T follicular helper cell (primary cell): ENCODE data around the gene ACVR1.

Experiments
- DNase-seq: peaks from one replicate; pipeline ENCODE4 v3.0.0-alpha.2; 2020; ENCODE audit warnings: low read depth

The ACVR1 gene

DNA sequence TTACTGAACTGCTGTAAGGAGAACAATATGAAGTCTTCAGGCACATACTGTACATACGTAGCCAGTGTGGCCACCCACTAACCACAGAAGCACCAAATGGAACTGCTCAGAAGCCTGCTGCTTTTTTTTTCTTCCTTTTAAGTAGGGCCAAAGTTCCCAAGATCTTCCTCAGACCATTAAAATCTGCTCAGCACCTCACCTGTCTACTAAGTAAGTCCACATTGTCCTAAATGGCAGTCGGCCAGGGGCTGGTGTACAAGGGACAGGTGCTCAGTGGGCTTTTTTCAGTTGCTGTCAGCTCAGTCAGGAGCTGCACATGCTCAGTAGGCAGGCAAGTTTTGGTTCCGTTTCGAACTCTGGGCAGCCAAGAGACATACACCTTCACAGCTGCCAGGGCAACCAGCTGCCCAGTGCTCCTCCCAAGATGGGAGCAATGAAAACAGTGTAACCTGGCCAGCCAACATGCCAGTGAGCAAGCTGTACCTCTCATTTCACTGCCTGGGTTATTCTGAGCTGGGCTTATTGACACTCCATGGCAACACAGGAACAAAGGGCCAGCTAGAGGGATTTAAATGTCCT lies 86.1 kb downstream of the ACVR1 start:
- no peak for DNase-seq

DNA sequence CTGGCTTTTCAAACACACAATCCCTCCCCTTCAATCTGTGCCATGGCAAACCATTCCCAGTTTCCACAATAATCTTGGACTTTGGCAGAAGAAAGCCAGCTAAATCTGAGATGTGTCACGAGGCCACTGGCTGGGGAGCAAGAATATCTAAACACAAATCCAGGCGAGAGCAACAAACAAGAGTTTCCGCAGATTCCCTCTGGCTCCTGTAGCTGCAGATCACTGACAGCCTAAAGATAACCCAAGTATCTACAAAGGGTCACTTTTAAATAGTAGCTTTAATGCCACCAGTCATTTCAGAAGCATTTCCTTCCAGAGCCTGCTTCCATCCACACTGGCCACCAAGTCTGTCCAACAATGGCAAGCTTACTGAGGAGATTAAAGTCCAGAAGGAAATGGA lies 86.9 kb downstream of the ACVR1 start:
- no peak for DNase-seq

DNA sequence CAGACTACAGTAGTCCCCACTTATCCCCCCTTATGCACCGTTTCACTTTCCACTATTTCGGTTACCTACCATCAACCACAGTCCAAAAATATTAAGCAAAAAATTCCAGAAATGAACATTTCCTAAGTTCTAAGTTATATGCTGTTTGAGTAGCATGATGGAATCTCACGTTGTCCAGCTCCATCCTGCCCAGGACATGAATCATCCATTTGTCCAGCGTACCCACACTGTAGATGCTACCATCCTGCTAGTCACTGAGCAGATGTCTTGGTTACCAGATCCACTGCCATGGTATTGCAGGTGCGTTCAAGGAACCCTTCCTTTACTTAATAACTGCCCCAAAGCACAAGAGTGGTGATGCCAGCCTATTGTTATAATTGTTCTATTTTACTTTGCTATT lies 87.9 kb downstream of the ACVR1 start:
- no peak for DNase-seq

DNA sequence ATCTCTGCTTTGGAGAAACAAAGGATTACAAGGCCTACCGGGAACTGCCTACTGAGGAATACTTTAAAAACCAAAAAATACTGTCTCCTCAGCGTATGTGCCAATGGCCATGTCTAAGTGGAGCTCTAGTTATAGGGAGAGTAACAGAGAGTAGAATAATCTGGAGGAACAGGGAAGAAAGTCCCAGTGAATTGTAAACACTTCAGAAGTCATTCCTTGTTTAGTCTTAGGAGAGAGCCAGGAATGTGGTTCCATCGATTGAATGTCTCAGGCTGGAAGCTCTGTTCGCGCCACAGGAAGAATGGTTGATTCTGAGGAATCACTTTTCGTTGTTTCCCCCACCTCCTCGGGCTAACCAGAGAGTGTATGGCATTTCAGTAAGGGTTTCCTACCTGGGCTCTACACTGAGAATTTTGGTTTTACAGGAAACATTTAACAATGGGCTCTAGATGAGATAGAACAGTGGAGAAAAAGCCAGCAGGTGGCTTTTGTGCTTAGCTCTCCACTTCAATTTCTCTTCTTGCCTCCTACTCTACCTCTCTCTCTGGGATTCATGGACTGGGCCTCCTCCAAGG lies 88.7 kb downstream of the ACVR1 start:
- no peak for DNase-seq

DNA sequence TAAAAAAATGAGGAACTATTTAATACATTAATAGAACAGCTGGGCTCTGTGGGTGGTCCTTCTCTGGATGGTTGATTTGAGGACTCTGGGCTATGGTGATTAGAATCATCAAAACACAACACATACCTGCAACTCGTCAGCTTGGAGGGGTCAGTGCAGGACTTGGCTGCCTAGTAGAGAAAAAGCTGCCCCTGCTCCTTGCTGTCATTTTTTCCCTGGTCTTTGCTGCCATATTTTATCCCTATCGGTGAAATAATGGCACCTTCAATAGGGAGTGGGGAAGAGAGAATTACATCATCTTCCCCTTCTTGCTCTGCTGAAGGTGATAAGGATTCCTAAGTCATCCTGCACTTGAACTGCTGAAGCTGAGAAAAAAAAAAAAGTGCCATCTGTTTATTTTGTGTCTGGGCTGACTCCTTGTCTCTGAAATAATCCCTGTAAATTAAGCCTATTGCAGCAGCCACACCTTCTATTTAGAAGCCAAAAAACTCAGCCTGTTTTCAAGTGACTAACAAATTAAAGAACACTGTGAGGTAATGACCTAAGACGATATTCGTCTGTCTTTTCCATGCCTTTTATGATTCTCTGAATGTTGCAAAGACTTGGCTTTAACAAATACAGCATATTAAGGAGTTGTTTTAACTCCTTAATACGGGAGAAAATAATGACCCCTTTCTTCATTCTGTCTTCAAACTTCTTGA lies 89.3 kb downstream of the ACVR1 start:
- DNase-seq: no peak

DNA sequence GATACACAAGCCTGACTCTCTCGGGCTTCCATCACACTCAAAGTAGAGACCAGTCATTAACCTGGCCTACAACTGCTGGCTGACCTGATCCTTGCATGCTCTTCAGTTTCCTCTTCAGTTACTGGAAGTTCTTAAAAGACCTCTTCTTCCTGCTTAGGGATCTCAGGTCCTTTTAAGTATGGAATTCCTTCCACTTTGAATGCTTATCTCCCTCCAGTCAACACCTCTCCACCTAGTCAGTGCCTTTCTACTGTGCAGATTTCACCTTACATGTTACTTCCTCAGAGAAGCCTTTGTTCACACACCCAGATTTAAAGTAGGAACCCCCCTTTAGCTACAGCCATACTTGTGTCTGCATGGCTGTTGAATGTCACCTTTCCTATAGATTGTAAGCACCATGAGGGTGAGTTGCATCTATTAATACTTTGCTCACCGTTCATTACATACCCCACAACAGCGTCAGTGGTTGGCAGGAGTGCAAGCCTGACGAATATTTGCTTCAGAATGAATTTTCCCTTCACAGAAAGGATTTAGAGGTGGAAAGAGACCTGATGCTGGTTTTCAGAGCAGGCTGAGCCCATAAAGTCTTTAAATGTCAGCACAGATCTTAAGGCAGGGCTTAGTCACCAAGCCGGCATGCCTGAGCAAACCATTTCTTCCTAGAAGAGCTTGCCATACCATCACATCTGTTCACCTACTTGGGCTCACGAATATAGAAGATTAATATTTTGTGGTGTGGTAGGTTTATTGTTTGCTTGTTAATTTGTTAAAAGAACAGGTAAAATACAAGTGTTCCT lies 90.1 kb downstream of the ACVR1 start:
- no peak for DNase-seq

DNA sequence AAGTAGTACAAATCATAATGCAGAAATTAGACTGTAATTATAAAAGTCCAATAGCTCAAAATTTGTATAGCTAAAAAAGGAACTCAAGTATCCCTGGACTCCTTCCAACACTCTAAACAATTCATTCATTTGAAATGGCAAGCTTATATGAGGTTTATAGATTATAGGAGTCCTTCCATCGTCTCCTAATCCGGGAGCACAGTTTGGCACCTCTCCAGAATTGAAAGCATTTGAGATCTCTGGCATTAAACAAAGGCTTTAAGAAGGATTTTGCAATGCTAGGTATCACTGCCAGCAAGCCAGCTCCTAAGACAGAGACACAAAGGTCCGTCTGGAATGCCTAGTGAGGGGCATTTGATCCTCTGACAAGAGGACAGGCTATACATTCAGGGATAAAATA lies 90.9 kb downstream of the ACVR1 start:
- no peak for DNase-seq

DNA sequence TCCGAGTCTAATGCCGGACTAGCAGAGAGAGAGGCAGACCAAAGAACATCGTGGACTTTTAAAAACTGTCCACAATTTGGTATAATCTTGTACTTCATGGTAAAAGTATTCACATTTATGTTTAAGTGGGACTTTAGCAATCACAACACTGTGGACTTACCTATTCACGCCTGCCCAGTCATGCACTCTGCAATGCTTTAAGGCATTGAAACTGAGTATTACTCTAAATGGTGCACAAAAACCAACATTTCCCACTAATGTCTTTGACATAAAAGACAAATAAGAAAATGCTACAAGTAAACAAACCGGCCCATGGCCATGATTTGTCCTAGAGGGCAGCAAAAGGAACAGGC lies 91.3 kb downstream of the ACVR1 start:
- DNase-seq: no peak

DNA sequence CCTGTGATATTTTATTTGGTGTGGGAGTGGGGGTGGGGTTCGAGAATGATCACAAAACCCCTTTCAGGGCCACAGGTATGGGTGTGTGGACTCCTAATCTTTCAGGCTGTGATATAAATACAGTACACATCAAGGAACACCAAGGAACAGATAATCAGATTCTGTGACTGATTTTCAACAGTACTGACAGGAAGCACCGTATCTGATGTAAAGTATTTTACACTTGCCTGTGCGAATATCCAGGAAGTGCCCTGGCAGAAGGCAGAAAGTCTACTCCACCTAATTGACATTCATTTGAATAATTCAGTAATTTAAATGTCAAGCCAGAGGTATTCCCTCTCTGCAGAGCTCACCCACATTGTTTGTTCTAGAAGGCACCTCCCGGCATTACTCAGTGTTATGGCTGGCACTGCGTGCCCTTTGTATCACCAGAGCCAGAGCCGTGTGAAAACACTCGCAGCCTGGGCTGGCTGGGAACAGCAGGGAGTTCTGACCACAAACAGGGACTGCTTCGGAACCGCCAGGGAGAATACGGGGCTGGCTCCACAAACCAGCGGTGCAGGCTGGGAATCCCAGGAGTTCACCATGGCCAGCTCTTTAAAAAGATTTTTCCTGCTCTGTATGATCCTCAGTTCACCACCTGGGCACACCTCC lies 91.8 kb downstream of the ACVR1 start:
- no peak for DNase-seq

DNA sequence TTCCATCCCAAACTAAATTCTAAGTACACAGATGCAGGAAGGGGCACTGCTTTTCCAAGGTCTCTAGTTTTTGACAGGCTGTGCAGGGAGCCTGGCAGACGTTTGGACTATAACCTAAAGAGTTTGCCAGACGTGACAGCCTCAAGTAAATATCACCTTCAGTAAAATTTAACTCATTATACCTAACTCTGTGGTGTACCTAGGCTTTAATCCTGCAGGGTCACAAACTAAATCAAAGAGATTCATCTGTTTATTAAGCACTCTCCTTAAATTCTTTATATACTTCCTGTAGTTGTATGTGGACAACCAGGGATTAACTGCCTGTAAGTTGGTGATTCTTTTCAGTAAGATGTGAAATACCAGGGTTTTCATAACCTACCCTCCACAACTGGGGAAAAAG lies 92.9 kb downstream of the ACVR1 start:
- no peak for DNase-seq

DNA sequence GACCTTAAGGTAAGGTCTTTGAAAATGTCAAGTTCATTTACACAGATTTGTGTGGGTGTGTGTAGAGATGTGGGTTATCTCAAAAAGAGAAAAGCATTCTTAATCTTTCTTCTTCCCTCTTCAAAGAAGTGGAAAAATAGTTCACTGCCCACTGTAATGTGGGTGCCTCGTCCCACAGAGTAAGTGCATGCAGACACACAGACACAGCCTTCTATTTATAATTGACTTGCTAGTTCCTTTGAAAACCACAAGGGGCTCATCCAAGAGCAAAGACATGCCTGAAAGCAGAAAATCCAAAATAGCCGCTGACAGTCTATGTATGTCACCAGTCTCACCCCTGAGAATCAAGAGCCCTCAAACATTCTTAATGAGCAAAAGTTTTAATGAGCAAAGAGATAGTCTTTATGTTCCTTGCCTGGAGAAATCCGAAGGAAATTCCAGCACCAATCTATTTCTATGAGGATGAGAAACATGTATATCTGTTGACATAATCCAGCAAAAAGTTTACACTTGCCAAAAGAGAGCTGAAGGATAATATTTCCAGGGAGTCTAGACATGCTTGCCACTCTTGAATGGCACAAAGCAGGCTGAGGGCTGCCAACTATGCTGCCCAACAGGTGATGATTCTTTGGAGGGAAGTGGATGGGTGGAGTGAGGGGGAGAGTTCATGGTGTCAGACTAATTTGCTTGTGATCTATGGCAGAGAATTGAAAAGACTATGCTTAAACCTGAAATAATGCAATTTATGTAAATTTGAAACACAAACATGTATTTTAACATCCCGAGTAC lies 93.9 kb downstream of the ACVR1 start:
- DNase-seq: no peak

DNA sequence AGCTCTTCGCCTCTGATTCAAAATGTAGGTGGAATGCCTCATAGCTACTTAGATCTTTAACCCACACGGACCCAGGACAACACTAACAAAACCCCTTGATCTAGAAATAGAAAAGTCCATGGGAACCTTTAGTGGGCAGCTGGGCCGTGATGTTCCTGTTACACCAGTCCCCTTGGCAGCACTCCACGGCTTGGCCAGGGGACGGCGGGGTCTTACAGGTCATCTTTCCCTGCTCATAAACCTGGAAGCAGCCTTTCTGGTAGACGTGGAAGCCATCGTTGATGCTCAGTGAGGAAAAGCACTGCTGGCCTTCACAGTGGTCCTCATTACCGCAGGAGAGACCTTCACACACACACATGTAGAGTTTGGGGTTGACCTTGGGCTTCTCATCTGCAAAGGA lies 95.9 kb downstream of the ACVR1 start:
- no peak for DNase-seq

DNA sequence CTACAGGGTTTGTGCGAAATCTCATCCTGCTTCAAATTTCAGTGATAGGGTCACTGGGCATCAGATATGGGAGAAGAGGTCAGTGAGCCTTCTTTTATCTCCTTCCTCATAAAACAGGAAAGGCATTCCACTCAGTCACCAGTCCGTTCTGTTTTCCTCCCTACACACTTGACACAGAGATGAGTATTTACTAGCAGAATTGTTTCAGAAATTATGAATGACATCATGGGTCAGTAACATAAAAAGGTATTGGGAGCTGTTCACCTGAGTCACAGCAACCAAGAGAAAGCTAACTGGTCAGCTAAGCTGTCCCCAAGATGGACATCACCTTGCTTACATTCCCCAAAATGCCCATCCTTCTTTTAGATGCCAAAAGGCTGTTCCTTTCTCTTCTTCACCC lies 96.3 kb downstream of the ACVR1 start:
- DNase-seq: no peak

DNA sequence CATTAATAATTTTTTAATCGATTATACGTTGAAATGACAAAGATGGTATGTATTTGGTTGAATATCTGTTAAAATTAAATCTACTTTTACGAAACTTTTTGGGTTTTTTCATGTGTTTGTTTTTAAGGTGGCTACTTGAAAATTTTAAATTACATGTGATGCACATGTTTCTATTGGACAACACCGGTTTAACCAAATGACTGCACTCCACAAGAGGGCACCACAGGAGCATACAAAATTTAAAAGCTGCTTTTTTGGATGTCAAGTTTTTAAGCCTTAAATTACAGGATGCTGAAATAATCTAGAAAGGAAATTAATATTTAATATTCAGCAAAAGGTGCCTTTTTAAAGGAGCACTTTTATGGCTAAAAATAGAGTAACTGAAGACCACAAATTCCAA lies 98.7 kb downstream of the ACVR1 start:
- peak; percentile 28 for DNase-seq

DNA sequence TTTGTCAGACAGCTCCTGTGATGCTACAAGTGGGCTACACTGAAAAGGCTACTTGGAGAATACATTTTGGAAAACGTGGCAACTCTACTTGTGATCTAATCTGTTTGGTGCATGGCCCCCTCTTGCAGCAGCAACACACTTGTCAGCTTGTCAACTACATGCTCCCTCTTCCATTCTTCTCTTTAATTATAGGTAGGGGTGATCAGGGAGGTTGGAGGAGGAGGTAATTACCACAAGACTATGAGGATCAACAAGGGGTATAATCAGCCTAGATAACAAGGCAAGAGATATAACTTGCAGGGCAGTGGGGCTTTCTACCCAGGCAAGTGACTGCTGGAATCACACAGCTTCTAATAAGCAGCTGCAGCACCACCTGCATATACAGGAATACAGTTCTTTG lies 104.9 kb downstream of the ACVR1 start:
- no peak for DNase-seq

DNA sequence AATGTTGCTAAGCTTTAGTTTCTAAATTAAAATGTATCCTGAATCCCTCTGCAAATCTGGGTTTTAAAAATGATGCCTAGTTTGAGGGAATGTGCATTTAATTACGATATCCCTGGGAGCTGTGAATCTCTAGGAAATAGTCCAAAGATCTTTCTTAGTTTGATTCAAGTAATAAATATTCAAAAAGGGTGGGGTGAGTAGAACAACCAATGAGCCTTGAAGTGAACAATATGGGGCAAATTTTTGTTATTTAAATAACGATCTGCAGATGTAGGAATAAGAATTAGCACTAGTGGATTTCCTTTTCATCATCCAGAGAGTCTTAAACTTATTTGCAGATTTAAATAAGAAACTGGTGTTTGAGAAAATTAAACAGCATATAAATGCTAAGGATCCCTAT lies 106.3 kb downstream of the ACVR1 start:
- DNase-seq: no peak

DNA sequence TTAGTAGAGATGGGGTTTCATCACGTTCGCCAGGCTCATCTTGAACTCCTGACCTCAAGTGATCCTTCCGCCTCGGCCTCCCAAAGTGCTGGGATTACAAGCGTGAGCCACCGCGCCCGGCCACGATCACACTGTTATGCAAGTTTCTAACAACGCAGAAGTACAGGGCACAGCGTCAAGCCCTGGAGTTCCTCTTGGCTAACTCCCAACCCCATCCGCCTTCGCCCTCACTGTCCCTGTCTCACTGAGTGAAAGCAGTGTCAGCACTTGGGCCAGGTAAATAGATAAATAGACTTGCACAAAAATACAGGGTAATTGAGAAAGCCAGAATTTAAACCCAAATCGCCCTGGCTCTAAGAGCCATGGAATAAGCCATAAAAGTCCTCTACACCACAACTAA lies 111.7 kb downstream of the ACVR1 start:
- no peak for DNase-seq

DNA sequence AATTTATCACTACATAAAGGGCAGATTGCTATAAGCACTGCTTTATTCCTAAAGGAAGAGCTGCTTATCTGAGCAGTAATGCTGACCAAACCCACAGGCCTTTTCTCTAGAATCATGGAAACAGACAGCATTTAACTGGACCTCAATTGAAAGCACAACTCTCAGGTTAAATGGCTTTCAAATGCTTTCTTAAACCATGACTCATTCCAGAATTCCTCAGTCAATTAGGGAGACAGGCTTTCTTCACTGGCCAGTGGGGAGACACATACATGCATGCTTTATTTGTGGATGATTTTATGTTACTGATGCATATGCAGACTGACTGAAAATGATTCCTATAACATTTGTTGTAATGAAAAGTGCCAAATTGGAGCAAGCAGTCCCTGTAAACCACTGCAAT lies 114.6 kb downstream of the ACVR1 start:
- DNase-seq: no peak

DNA sequence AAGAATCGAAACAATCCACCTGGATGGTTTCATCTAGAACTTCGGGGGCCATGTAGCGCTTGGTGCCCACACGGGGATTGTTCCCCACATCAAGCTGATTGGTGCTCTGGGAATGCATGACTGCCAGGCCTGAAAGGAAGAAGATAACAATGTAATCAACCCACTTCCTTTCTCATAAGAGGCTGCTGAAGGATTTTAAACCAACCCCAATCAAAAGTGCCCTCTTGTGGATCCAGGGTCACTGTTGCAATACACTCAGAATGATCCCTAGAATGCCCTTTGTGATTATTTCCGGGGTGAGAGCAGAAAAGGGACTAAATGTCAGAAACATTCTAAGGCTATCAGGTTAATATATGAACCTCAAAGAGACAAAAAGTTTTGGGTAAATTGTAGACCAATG lies 115.2 kb downstream of the ACVR1 start:
- no peak for DNase-seq

DNA sequence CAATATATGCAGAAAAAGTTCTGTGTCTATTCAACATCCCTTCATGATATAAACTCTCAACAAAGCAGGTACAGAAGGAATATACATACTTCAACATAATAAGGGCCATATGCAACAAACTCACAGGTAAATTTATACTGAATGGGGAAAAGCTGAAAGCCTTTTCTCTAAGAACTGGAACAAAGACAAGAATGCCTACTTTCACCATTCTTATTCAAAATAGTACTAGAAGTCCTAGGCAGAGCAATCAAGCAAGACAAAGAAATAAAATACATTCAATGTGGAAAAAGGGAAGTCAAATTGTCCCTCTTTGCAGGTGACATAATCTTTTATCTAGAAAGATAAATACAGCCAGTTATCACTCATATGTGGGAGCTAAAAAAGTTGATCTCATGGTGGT lies 116.3 kb downstream of the ACVR1 start:
- no peak for DNase-seq

DNA sequence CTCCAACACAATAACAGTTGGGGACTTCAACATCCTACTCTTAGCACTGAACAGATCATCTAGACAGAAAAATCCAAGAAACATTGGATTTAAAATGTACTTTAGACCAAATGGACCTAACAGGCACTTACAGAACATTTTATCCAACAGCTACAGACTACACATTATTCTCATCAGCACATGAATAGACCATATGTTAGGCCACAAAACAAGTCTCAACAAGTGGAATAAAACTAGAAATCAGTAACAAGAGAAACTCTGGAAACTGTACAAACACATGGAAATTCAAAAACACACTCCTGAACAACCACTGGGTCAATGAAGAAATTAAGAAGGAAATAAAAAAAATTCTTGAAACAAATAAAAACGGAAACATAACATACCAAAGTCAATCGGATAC lies 117.5 kb downstream of the ACVR1 start:
- DNase-seq: no peak

DNA sequence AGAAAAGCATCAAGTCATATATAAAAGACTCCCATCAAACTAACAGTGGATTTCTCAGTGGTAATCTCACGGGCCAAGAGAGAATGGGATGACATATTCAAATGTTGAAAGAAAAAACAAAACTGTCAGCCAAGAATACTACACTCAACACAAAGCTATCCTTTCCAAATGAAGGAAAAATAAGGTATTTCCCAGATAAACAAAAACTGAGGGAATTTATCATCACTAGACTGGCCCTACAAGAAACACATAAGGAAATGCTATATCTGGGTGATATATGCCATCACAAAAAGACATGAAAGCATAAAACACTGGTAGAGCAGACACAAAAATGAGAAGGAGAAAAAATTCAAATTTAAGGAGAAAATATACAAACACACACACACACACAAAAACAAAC lies 118.6 kb downstream of the ACVR1 start:
- DNase-seq: no peak
